ENCODE data around the gene DNM3. TPM values are rescaled to one million over a fixed set of nuclear protein-coding genes. Genes with fewer than 3 reads are reported as not detected.

Gene DNM3
- total RNA-seq, 1 donor from 2014 or later = 2.1 TPM

- H3K4me1 Mint-ChIP-seq (ENCODE audit: unreplicated experiment) = peaks cover 16% of the 10 kb centered on the region
- peaks cover 3% of the 10 kb centered on the region for H3K36me3 Mint-ChIP-seq
- no peak for DNase-seq (ENCODE audit: extremely low spot score, unreplicated experiment)
- no peak overlapping the region for H3K27ac Mint-ChIP-seq
- no peak overlapping the region for H3K4me3 Mint-ChIP-seq
- H3K9me3 Mint-ChIP-seq = no peaks in the 10 kb centered on the region
- no peaks in the 10 kb centered on the region for H3K27me3 Mint-ChIP-seq
- TF ChIP-seq, protein P1, sequence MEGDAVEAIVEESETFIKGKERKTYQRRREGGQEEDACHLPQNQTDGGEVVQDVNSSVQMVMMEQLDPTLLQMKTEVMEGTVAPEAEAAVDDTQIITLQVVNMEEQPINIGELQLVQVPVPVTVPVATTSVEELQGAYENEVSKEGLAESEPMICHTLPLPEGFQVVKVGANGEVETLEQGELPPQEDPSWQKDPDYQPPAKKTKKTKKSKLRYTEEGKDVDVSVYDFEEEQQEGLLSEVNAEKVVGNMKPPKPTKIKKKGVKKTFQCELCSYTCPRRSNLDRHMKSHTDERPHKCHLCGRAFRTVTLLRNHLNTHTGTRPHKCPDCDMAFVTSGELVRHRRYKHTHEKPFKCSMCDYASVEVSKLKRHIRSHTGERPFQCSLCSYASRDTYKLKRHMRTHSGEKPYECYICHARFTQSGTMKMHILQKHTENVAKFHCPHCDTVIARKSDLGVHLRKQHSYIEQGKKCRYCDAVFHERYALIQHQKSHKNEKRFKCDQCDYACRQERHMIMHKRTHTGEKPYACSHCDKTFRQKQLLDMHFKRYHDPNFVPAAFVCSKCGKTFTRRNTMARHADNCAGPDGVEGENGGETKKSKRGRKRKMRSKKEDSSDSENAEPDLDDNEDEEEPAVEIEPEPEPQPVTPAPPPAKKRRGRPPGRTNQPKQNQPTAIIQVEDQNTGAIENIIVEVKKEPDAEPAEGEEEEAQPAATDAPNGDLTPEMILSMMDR (conservative IDR thresholded peaks at IDR 0.05) = no peak
Measured at GRCh38 chr1:172405912-172406311, 564.6 kb downstream of the DNM3 start.

DNA sequence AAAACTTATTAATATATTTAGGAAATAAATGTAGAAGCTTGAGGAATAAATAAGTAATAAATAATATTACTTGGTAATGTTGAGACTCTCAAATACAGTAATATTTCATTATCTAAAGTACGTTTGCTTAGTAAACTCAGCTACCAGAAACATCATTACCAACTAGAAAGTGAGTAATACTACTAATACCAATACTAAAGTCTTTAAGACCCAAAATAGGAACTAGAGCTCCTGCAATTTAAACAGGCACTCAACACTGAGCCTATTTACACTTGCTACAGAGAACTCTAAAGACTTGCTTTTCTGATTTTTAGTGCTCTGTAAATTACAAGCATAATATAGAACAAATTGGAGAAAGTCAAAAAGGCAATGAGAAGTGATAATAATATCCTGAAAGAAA, 565.7 kb downstream of the DNM3 start:
- Mint-ChIP-seq H3K4me3 (no peak overlapping the region), H3K27me3 (no peaks in the 10 kb centered on the region), H3K27ac (no peak overlapping the region), H3K9me3 (no peaks in the 10 kb centered on the region), H3K36me3 (peaks cover 3% of the 10 kb centered on the region), H3K4me1 (ENCODE audit: unreplicated experiment) (peaks cover 16% of the 10 kb centered on the region)
- TF ChIP-seq, protein P1 (conservative IDR thresholded peaks at IDR 0.05) = no peak
- DNase-seq (ENCODE audit: extremely low spot score, unreplicated experiment) = no peak

DNA sequence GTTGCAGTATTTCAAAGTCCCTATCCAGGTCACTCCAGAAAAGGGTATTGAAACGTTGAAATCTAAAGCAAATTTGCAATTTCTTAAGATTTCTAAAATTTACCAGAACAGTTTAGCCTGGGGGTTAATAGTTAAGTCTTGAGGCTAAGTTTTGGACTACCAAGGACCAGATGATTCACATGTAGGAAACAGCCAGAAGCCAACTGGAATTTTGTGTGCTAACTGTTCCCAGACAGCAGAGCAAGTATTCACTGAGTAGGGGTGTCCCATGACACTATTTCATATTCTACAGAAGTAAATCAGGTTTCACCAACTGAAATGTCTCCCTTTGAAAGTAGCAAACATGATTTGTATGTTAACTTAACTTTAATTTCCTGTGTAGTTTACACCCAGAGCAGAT, 567.7 kb downstream of the DNM3 start:
- H3K4me3 Mint-ChIP-seq = no peak overlapping the region
- peaks cover 11% of the 10 kb centered on the region for H3K9me3 Mint-ChIP-seq
- peaks cover 14% of the 10 kb centered on the region for H3K4me1 Mint-ChIP-seq (ENCODE audit: unreplicated experiment)
- peaks cover 5% of the 10 kb centered on the region for H3K36me3 Mint-ChIP-seq
- no peak overlapping the region for H3K27ac Mint-ChIP-seq
- DNase-seq (ENCODE audit: extremely low spot score, unreplicated experiment) = no peak
- TF ChIP-seq, protein P1 (conservative IDR thresholded peaks at IDR 0.05) = no peak
- H3K27me3 Mint-ChIP-seq = no peaks in the 10 kb centered on the region

- no peak for DNase-seq (ENCODE audit: extremely low spot score, unreplicated experiment)
- Mint-ChIP-seq H3K9me3 (peaks cover 11% of the 10 kb centered on the region), H3K4me1 (ENCODE audit: unreplicated experiment) (peaks cover 14% of the 10 kb centered on the region), H3K4me3 (no peak overlapping the region), H3K36me3 (peaks cover 5% of the 10 kb centered on the region), H3K27me3 (no peaks in the 10 kb centered on the region), H3K27ac (no peak overlapping the region)
- TF ChIP-seq, protein P1 (conservative IDR thresholded peaks at IDR 0.05) = no peak
Measured at GRCh38 chr1:172410027-172410426, 568.7 kb downstream of the DNM3 start.

DNA sequence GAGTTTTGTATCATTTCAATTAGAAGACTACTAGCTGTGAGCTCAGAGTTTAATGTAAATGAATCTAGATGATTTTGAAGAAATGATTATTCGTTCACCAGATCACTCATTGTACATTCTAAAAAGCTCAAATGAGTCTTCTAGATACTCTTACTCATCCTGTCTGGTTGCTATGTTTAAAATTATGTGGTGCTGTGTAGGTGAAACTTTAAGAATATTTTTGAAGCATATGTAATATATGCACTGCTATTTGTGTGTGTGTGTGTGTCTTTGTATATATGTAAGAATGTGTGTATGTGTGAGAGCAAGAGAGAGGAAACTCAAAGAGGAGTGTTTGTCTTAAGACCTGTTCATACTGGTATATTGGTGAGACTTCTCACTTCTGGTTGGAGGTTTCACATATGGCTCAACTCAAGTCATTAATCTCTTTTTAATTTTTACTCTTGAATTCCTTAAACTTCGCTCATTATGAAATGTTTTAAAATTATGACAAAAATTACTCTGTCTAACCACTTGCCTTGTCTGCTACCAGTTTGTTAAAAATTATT, 570.6 kb downstream of the DNM3 start:
- H3K36me3 Mint-ChIP-seq = peaks cover 5% of the 10 kb centered on the region
- peaks cover 11% of the 10 kb centered on the region for H3K9me3 Mint-ChIP-seq
- H3K27me3 Mint-ChIP-seq = no peaks in the 10 kb centered on the region
- no peak for DNase-seq (ENCODE audit: extremely low spot score, unreplicated experiment)
- TF ChIP-seq, protein P1 (conservative IDR thresholded peaks at IDR 0.05) = no peak
- H3K27ac Mint-ChIP-seq = no peak overlapping the region
- no peak overlapping the region for H3K4me3 Mint-ChIP-seq
- peaks cover 20% of the 10 kb centered on the region for H3K4me1 Mint-ChIP-seq (ENCODE audit: unreplicated experiment)

- Mint-ChIP-seq H3K4me3 (no peak overlapping the region), H3K27ac (no peak overlapping the region), H3K9me3 (peaks cover 11% of the 10 kb centered on the region), H3K36me3 (peaks cover 5% of the 10 kb centered on the region), H3K4me1 (ENCODE audit: unreplicated experiment) (peaks cover 23% of the 10 kb centered on the region), H3K27me3 (no peaks in the 10 kb centered on the region)
- no peak for DNase-seq (ENCODE audit: extremely low spot score, unreplicated experiment)
- TF ChIP-seq, protein P1 (conservative IDR thresholded peaks at IDR 0.05) = no peak
Measured at GRCh38 chr1:172414331-172414730, 573.0 kb downstream of the DNM3 start.
